LNCaP clone FGC (cell line): ENCODE data around the gene NELFCD.

Experiments
- DNase-seq: peaks from one replicate; pipeline ENCODE4 v3.0.0-alpha.2; 2011; ENCODE audit warnings: low read depth
- H3K4me3 ChIP-seq: 2 replicates; pipeline ENCODE4 v1.5.1; 2011; ENCODE audit warnings: mild to moderate bottlenecking, low read depth, low read length, control low read depth
- CTCF ChIP-seq: IDR thresholded peaks from 2 replicates; pipeline ENCODE4 v1.5.1; 2012; ENCODE audit warnings: mild to moderate bottlenecking; ENCODE audit not compliant: control insufficient read depth, insufficient read depth; ENCODE audit errors: extremely low read depth

NELFCD gene

GRCh38 chr20:59015411-59015810 is 34.4 kb downstream of the NELFCD start:
- no peak overlapping the region for H3K4me3 ChIP-seq
- TF ChIP-seq CTCF = no peak
- DNase-seq = no peak

- H3K4me3 ChIP-seq = no peak overlapping the region
- no peak for DNase-seq
- no peak for TF ChIP-seq CTCF
Observed at GRCh38 chr20:59015812-59016711, 35.0 kb downstream of the NELFCD start.

GRCh38 chr20:59016795-59017492 is 35.9 kb downstream of the NELFCD start:
- no peak for DNase-seq
- H3K4me3 ChIP-seq = no peak overlapping the region

GRCh38 chr20:59017493-59018231 is 36.6 kb downstream of the NELFCD start:
- no peak for DNase-seq
- TF ChIP-seq CTCF = no peak
- H3K4me3 ChIP-seq = no peak overlapping the region

More at GRCh38 chr20:59016795-59017492, 35.9 kb downstream of the NELFCD start:
- TF ChIP-seq CTCF = no peak

- no peak for TF ChIP-seq CTCF
- no peak overlapping the region for H3K4me3 ChIP-seq
- DNase-seq = no peak
Observed at GRCh38 chr20:59018817-59019216, 37.8 kb downstream of the NELFCD start.

GRCh38 chr20:59019217-59019616 is 38.2 kb downstream of the NELFCD start, which contains the start of gene TUBB1:
Gene TUBB1, plus strand, starts transcription at chr20:59019429. Its CDS starts 94 bp downstream, at chr20:59019523.
- TF ChIP-seq CTCF = no peak
- no peak for DNase-seq
- no peak within 1 kb of the TSS for H3K4me3 ChIP-seq
